GM12872 (cell line): ENCODE data around the gene KLHL8.

ENCODE experiments used
- CTCF ChIP-seq: IDR thresholded peaks from 3 replicates; pipeline ENCODE4 v1.5.1; 2011; ENCODE audit warnings: low read depth, mild to moderate bottlenecking, low read length, moderate library complexity; ENCODE audit not compliant: insufficient read depth

KLHL8 gene

DNA sequence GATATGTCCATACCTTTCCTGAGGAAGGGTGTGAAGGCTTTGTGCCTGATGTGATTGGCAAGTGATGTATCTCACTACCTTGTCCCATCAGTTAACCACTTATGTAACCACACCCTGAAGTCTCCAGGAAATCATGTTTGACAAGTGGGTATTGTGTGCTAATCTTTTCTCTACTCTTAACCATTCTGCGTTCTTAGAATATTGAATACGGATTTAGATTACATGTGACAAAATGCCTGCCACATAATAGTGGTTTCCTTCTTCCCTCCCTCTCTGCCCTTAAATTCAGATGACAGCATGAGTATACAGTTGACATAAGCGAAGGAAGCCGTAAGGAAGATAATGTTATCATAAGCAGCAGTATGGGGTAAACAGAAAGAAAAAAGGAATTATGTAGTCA is 108.4 kb downstream of the KLHL8 start:
- TF ChIP-seq CTCF: no peak
